NCI-H345 (cell line): Measurements from ENCODE around the gene ZNF284.

Source experiments
- DNase-seq: peaks from one replicate; lab custom pipeline; 2025; lab: John Stamatoyannopoulos, UW

The ZNF284 gene

DNA sequence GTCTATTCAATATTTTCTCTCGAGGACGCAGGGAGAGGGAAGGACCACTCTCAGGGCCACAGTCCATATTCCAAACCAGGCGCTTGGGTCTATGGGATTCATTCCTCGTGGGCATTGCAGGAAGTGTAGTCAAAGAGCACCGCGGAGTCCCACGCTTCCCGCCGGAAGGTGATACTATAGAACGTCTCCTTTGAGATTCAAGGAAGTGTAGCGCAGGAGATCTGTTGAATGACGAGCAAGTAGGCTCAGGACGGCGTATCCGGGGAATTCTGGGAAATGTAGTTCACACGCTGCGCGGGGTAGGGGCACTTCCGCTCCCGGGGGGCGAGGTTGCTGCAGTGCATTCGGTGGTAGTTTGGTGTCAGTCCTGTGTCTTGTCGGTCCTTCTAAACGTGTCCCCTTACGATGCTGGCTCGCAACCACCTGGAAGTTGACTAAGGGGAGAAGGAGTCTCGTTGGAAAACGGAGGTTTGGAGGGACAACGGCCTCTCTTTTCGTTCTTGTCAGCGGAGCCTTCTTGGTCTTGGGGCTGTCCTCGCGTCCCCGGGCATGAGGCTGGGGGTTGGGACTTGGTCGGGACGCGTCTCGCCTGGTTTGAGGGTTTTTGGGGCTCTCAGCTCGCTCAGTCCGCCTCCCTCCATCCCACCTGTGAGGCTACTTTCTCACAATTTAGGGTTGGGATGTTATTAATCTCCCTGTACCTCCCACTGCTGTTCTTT is at the start of gene ZNF284:
TSS of gene ZNF284 (plus strand) at position 336 of the 719 bp plus-strand sequence. CDS start 4,231 bp downstream, outside the sequence.
- DNase-seq: peak; percentile 88

DNA sequence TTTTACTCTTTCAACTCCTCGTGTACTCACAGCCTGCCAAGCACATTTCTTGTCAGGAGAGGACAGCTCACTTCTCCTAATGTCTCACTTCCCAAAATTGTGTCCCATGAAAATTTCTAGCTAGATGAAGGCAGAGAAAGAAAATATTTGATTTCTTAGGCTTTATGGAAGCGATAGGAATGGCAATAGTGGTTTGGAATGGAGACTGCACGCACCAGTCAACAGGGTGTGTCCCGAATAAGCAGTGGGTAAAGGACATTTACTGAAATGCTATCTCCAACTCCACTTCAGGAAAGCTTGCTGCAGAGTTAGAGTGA is 47.1 kb upstream of the ZNF284 start:
- no peak for DNase-seq

DNA sequence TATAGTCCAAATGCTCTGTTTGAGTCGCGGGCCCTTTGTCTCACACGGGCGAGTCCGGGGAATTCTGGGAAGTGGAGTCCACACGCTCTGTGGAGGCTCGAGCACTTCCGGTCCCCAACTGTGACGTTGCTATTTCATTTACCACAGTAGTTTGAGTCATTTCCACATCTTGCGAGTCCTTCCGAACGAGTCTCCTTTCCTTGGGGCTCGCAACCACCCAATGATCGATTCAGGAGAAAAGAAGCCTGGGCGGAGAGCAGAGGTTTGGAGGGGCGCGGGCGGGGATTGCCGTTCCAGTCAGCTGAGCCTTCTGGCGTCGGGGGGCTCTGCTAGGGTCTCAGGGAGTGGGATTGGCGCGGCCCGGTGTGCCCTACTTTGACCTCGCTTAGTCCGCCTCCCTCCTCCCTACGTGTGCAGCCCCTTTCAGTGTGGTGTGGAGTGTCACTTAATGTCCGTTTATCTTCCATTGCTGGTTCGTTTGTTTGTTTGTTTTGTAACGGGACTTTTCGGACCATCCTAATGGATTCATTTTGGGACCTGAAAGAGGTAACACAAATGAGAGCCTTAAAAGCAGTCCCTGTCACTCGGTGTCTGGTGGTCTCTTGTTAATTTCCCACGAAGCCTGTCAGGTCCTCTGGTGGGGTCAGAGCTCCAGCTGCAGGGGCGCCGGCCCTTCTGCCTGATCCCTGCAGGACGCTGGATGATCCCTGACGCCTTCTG is 46.6 kb upstream of the ZNF284 start, which contains the start of gene ZNF222:
TSS of gene ZNF222 (plus strand) at position 163 of the 720 bp plus-strand sequence. CDS start at position 221, 58 bp downstream.
- peak; percentile 81 for DNase-seq

DNA sequence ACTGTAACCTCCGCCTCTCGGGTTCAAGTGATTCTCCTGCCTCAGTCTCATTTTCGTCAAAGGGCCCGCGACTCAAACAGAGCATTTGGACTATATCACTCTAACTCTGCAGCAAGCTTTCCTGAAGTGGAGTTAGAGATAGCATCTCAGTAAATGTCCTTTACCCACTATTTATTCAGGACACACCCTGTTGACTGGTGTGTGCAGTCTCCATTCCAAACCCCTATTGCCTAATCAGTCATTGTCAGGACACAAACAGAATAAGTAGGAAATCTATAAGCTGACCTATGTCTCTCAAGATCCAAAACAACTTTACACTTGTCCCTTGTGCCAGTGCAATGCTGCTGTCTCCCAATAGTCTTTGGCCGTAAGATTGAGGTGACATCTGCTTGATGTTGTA is 45.3 kb upstream of the ZNF284 start:
- DNase-seq: no peak

DNA sequence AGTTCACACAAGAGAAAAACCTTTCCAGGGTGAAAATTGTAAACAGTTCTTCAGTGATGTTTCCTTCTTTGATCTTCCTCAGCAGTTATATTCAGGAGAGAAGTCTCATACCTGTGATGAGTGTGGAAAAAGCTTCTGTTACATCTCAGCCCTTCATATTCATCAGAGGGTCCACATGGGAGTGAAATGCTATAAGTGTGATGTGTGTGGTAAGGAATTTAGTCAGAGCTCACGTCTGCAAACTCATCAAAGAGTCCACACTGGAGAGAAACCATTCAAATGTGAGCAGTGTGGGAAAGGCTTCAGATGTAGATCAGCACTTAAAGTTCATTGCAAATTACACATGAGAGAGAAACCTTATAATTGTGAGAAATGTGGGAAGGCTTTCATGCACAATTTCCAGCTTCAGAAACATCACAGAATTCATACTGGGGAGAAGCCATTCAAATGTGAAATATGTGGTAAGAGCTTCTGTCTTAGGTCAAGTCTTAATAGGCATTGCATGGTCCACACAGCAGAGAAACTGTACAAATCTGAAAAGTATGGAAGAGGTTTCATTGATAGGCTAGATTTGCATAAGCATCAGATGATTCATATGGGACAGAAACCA is 39.9 kb upstream of the ZNF284 start:
- no peak for DNase-seq

DNA sequence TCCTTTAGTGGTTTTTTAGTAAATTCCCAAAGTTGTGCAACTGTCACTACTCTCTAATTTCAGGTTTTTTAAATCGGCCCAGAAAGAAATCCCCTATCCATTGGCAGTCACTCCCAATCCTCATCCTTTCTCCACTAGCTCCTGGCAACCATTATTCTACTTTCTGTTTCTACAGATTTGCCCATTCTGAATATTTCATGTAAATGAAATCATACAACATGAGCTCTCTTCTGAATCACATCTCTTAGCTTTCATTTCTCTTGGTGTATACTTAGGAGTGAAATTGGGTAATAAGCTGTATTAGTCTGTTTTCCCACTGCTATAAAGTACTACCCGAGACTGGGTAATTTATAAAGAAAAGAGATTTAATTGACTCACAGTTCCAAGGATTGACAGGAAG is 29.8 kb upstream of the ZNF284 start:
- DNase-seq: no peak

DNA sequence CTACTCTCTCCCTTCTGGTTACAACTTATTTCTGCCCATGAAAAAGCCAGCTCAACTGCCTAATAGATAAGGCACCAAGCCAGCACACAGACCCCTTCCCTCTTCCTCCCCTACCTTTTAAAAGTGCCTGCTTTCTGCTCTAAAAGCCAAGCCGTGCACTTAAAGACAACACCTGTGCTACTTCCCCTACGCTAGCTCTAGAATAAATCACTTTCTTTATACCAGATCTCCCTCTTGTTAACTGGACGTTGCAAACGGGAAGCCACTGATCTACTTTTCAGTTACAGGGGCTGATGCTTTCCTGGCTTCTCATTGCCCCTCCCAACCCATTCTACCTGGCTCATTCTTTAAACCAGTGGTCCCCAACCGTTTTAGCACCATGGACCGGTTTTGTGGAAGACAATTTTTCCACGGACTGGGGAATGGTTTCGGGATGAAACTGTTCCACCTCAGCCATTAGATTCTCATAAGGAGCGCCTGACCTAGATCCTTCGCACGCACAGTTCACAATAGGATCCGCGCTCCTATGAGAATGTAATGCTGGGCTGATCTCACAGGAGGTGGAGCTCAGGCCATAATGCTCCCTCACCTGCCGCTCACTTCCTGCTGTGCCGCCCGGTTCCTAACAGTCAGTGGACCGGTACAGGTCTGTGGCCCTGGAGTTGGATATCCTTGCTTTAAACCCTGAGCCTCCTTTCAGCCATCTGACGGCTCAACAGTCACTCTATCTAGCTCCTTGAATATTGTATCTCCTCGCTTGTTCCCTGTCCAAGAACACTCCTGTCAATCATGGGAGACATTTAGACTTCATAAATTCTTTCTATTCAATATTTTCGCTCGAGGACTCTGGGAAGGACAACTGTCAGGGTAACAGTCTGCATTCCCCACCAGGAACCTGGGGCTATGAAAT is 21.0 kb upstream of the ZNF284 start:
- DNase-seq: peak; percentile 76

DNA sequence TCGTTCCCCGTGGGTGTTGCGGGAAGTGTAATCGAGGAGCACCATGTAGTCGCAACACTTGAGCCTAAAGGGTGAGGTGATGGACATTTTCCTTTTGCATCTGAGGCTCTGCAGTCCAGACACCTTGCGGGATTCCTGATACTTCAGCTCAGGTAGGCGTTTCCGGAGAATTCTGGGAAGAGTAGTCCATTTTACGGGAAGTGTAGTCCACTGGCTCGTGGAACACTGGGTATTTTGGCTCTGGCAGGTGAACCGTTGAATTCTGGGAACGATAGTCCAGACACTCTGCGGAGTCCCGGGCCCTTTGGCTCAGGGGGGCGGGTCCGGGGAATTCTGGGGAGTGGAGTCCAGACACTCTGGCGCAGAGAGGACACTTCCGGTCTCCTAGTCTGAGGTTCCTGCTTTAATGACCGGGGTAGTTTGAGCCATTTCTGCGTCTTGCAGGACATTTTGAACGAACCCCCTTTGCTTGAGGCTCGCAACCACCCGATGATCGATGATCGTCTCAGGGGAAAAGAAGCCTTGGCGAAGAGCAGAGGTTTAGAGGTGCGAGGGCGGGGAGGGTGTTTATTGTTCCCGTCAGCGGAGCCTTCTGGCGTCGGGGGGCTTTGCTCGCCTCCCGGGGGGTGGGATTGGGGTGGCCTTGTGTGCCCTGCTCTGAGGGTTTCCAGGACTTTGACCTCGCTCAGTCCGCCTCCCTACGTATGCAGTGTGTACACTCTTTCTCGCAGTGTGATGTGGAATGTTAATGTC is 20.1 kb upstream of the ZNF284 start, which contains the start of gene ZNF223:
TSS of gene ZNF223 (plus strand) at position 387 of the 753 bp plus-strand sequence. CDS start 3,141 bp downstream, outside the sequence.
- DNase-seq: peak; percentile 96

DNA sequence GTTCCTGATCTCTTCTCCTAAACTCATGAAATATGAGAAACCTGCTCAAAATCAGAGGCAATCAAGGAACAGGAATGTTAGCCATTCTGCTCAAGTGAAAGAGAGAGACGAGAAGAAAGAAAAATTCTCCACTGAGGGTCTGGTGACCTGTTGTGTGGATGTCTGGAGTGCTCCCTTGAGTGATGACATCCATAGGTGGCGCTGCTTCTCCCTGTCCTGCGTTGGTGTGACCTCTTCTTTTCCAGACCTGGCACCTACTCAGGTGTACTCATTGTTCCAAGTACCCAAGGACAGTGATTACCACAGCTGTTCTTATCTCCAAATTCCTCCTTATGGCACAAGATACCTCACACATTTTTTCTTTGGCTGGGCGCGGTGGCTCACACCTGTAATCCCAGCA is 16.1 kb upstream of the ZNF284 start:
- DNase-seq: no peak

DNA sequence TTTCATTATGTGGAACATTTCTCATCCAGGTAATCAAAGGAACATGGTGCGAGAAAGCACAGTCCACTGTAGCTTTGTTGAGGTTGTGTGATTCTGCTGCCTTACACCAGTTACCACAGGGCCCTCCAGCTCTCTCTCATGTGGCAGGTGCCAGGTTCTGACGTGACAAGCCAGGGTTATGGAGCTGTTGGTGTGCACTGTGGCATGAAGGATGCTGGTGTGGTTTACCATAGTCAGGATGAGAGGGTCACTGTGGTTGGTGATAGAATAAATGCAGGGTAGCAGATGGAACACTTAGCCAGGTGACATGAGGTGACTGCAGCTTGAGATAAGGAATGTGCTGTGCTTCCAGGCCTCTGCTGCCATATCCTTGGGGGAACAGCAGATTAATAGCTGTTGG is 12.7 kb upstream of the ZNF284 start:
- no peak for DNase-seq

DNA sequence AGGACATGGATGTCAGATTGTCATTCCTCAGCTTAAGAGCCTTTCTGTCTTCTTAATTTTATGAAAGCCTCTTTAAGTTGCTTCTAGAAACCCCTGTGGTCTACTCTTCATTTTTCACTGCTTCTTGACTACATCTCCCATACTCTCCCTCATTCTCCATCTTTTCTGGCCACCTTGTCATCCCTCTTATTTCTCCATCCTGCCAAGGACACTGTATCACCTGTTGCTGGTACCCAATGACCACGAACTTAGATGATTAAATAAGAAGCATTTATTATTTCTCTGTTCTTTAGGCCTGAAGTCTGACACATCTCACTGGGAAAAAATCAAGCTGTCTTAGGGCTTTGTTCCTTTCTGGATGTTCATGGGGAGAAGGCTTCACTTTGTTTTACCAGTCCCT is 10.9 kb upstream of the ZNF284 start:
- DNase-seq: no peak

DNA sequence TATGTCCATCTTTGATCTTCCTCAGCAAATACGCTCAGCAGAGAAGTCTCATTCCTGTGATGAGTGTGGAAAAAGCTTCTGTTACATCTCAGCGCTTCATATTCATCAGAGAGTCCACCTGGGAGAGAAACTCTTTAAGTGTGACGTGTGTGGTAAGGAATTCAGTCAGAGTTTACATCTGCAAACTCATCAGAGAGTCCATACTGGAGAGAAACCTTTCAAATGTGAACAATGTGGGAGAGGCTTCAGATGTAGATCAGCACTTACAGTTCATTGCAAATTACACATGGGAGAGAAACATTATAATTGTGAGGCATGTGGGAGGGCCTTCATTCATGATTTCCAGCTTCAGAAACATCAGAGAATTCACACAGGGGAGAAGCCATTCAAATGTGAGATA is 5.7 kb upstream of the ZNF284 start:
- DNase-seq: no peak

DNA sequence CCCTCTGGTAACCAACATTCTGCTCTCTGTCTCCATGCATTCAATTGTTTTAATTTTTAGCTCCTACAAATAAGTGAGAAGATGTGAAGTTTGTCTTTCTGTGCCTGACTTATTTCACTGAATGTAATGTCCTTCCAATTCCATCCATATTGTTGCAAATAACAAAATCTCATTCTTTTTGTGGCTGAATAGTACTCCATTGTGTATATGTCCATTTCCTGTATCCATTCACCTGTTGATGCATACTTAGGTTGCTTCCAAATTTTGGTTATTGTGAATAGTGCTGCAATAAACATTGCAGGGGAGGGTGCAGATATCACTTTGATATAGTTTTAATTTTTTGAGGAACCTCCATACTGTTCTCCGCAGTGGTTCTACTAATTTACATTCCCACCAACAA is 2.5 kb upstream of the ZNF284 start:
- DNase-seq: no peak

DNA sequence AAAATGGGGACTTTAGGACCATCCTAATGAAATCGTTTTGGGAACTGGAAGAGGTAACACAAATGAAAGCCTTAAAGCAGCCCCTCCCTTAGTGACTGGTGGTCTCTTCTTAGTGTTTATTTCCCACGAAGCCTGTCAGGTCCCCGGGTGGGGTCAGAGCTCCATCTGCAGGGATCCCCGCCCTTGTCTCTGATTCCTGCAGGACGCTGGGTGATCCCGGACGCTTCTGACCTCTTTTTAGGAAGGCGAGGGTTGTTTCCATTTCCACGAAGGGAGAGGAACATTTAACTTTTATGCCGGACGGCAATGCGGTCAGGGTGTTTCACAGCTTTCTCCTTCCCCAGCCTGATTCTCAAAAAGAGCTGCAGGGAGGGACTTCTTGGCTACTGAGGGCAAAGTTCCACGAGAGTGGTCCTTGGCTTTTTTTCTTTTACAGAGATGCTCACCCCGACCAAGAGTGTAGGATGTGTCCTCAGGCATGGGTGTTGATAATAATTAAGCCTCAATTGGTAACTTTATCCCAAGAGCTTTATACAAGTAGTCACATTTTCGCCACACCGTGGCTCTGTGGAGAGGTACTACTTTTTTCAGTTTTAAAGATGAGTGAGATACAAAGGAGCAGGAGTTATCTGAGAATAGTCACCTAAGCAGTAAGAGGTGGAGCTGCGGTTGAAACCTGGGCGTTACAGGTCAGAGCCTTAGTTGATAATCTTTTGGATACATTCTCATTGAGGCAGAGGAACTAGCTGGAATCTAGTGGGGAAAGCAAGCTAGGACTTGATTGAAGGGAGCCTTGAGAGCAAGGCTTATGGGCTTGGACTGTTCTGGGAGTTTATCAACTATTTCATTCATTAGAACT is 813 bp downstream of the ZNF284 start:
- no peak for DNase-seq

DNA sequence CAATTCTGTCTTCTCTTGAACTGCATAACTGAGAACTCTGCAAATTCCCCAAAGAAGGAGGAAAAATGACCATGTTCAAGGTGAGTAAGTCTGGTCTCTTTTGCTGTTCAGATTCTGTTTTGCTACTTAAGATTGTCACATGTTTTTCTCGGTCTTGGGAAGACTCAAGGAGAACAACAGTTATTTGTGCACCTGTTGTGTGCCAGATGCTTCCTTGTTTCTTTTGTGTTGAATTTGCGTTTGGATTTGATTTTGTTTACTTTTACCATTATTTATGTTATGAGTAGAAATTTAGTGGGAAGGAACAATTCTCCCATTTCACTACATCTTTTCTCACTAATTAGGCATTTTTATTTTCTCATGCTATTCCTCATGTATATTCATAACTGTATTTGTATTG is 4.4 kb downstream of the ZNF284 start:
- no peak for DNase-seq

DNA sequence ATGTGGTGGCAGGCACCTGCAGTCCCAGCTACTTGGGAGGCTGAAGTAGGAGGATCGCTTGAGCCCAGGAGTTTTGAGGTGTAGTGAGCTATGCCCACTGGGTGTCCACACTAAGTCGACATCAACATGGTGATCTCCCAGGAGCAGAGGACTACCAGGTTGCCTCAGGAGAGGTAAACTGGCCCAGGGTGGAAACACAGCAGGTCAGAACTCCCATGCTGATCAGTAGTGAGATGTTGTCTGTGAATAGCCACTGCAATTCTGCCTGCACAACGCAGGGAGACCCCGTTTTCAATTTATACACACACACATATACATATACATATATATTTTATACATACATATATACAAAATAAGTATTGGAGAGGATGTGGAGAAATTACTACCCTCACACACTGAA is 20.1 kb downstream of the ZNF284 start:
- no peak for DNase-seq

DNA sequence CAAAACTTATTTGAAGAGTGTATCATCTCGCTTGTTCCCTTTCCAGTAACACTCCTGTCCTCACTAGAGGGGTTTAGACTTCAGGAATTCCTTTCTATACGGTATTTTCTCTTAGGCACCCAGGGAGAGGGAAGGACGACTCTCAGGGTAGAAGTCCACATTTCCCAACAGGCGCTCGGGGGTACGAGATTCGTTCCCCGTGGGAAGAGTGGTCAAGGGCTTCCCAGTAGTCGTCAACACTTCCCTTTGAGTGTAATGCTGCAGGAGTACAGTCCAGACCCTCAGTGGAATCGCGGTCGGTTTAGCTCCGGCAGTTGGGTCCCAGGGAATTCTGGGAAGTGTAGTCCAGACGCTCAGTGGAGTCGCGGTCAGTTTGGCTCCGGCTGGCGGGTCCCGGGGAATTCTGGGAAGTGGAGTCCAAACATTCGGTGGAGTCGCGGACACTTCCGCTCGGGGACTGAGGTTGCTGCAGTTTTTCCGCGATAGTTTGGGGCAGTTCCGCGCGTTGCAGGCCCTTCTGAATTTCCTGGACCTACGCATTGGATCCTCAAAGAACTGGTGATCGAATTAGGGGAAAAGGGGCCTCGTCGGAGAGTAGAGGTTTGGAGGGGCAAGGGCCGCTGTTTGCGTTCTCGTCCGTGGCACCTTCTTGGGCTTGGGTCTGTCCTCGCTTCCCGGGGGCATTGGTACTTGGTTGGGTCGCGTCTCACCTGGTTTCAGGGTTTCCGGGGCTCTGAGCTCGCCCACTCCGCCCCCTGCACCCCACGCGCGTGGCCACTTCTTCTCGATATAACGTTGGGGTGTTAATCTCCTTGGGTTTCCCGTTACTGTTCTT is 22.2 kb downstream of the ZNF284 start, which contains the start of gene ZNF224:
TSS of gene ZNF224 (plus strand) at position 431 of the 835 bp plus-strand sequence. CDS start 3,513 bp downstream, outside the sequence.
- DNase-seq: peak; percentile 90

DNA sequence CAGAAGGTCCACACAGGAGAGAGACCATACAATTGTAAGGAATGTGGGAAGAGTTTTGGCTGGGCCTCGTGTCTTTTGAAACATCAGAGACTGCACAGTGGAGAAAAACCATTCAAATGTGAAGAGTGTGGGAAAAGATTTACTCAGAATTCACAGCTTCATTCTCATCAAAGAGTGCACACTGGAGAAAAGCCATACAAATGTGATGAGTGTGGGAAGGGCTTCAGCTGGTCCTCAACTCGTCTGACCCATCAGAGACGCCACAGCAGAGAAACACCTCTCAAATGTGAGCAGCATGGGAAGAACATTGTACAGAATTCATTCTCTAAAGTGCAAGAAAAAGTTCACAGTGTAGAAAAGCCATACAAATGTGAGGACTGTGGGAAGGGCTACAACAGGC is 35.8 kb downstream of the ZNF284 start:
- DNase-seq: no peak

DNA sequence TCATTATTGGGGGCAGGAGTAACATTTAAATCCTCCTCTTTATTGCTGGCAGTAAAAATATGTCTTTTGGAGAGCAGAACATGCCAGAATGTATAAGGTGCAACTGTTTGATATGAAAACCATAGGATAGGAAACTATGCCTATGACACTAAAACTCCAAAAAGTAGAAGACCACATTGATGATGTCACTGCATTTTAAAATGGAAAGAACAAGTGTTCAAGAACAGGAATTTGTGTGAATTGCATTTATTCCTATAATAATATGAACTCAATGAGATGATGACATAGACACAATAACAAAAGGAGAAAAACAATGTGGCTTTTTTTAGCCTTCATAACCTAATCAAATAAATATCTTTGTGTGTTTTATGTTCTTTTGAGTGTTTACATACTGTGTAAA is 37.5 kb downstream of the ZNF284 start:
- no peak for DNase-seq
